Thyroid gland (tissue), 4 donors: ENCODE results near the gene B3GNT5.

Source experiments
- CTCF ChIP-seq, 6 experiments: fragments of 200-600 bp in 3 of 6; fragments of 450-650 bp in 3 of 6; sonication (generic) in 3 of 6; IDR thresholded peaks; one replicate each; pipeline ENCODE4 v1.5.1; 2016 to 2019; ENCODE audit warnings: antibody characterized with exemption in 6 of 6, mild to moderate bottlenecking in 2 of 6, inconsistent platforms in 1 of 6, moderate library complexity in 1 of 6
- POLR2A ChIP-seq, 2 donors: fragments of 450-650 bp; IDR thresholded peaks; one replicate each; pipeline ENCODE4 v1.6.1; 2017; ENCODE audit warnings: antibody characterized with exemption in 2 of 2, mild to moderate bottlenecking in 2 of 2, moderate library complexity in 1 of 2

DNA sequence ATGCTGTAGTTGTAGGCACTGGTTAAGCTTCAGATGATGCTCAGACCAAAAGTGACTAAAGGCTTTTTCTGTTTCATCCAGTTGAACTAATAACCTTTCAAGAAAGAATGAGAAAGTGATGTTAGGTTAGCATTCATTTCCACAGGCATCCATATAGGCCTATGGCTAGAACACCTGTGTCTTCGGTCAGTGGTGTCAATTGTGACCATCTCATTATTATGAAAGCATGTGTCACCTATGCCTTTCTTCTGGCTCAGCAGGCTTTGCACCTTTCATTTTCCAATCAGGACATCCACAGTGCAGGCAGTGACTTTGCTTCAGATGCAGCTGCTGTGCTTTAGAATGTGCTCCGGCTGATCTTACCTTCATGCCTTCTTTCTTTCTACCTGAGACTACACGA, 57.9 kb downstream of the B3GNT5 start:
- TF ChIP-seq CTCF (IDR thresholded peaks at IDR 0.05) (no peak), POLR2A (IDR thresholded peaks at IDR 0.05) (no peak)
